H9 (cell line): ENCODE results near the gene LHPP. TPM values are rescaled to one million over a fixed set of nuclear protein-coding genes. Genes with fewer than 3 reads are reported as not detected.
A peak's percentile ranks its signal among the peaks of the same experiment; 100 is the strongest.

ENCODE experiments used
- DNase-seq: peaks from one replicate; pipeline ENCODE4 v3.0.0-alpha.2; 2017
- H2AFZ ChIP-seq: one replicate; pipeline ENCODE4 v1.6.1; 2013; ENCODE audit warnings: mild to moderate bottlenecking, low read length, control low read depth, moderate library complexity
- H2AK5ac ChIP-seq: 2 replicates; pipeline ENCODE4 v1.6.1; 2013; ENCODE audit warnings: low read length, control low read depth, mixed read lengths; ENCODE audit not compliant: insufficient read length
- H2BK120ac ChIP-seq: one replicate; pipeline ENCODE4 v1.6.1; 2013; ENCODE audit warnings: low read depth, mild to moderate bottlenecking, low read length, control low read depth, inconsistent platforms; ENCODE audit not compliant: poor library complexity, severe bottlenecking
- H2BK12ac ChIP-seq: 2 replicates; pipeline ENCODE4 v1.6.1; 2013; ENCODE audit warnings: low read length, control low read depth, mixed read lengths, low read depth; ENCODE audit not compliant: insufficient read length
- H2BK15ac ChIP-seq: 2 replicates; pipeline ENCODE4 v1.6.1; 2013; ENCODE audit warnings: low read depth, low read length, control low read depth
- H2BK20ac ChIP-seq: one replicate; pipeline ENCODE4 v1.6.1; 2013; ENCODE audit warnings: low read depth, mild to moderate bottlenecking, low read length, control low read depth, inconsistent platforms; ENCODE audit not compliant: poor library complexity, severe bottlenecking
- H2BK5ac ChIP-seq: 2 replicates; pipeline ENCODE4 v1.6.1; 2013; ENCODE audit warnings: low read length, control low read depth, mixed read lengths; ENCODE audit not compliant: insufficient read length
- H3K14ac ChIP-seq: 2 replicates; pipeline ENCODE4 v1.6.1; 2013; ENCODE audit warnings: low read length, control low read depth; ENCODE audit not compliant: insufficient read depth
- H3K18ac ChIP-seq: 2 replicates; pipeline ENCODE4 v1.6.1; 2013; ENCODE audit warnings: low read depth, mild to moderate bottlenecking, mixed read lengths, low read length, control low read depth; ENCODE audit not compliant: insufficient read length
- H3K23ac ChIP-seq: 2 replicates; pipeline ENCODE4 v1.6.1; 2013; ENCODE audit warnings: low read length, control low read depth, mixed read lengths, low read depth; ENCODE audit not compliant: insufficient read length
- H3K23me2 ChIP-seq: 2 replicates; pipeline ENCODE4 v1.6.1; 2013; ENCODE audit warnings: low read depth, mild to moderate bottlenecking, mixed read lengths, low read length, control low read depth; ENCODE audit not compliant: insufficient read length, poor library complexity, severe bottlenecking
- H3K27ac ChIP-seq: 2 replicates; pipeline ENCODE4 v1.5.1; 2013; ENCODE audit warnings: low read length, control low read depth, mixed read lengths, low read depth; ENCODE audit not compliant: insufficient read length
- H3K27me3 ChIP-seq: 2 replicates; pipeline ENCODE4 v1.6.1; 2013; ENCODE audit warnings: low read length, control low read depth, inconsistent platforms; ENCODE audit not compliant: insufficient read depth
- H3K4ac ChIP-seq: 2 replicates; pipeline ENCODE4 v1.6.1; 2013; ENCODE audit warnings: low read depth, mild to moderate bottlenecking, control low read depth, inconsistent platforms, low read length, moderate library complexity
- H3K4me1 ChIP-seq: 2 replicates; pipeline ENCODE4 v1.6.1; 2013; ENCODE audit warnings: low read length, control low read depth, inconsistent platforms; ENCODE audit not compliant: insufficient read depth
- H3K4me2 ChIP-seq: 2 replicates; pipeline ENCODE4 v1.6.1; 2013; ENCODE audit warnings: low read length, control low read depth, mixed read lengths; ENCODE audit not compliant: insufficient read length, insufficient read depth
- H3K56ac ChIP-seq: 2 replicates; pipeline ENCODE4 v1.6.1; 2013; ENCODE audit warnings: low read depth, mild to moderate bottlenecking, mixed read lengths, low read length, control low read depth; ENCODE audit not compliant: insufficient read length
- H3K79me1 ChIP-seq: 2 replicates; pipeline ENCODE4 v1.6.1; 2013; ENCODE audit warnings: low read depth, mild to moderate bottlenecking, moderate library complexity, low read length, control low read depth, inconsistent platforms; ENCODE audit not compliant: insufficient read depth, poor library complexity, severe bottlenecking
- H3K79me2 ChIP-seq: 2 replicates; pipeline ENCODE4 v1.6.1; 2013; ENCODE audit warnings: low read length, control low read depth, inconsistent platforms; ENCODE audit not compliant: insufficient read depth
- H3K9ac ChIP-seq: 2 replicates; pipeline ENCODE4 v1.6.1; 2013; ENCODE audit warnings: low read length, control low read depth, mixed read lengths; ENCODE audit not compliant: insufficient read length; ENCODE audit errors: extremely low read depth
- H3K9me3 ChIP-seq: one replicate; pipeline ENCODE4 v1.6.1; 2013; ENCODE audit warnings: low read depth, low read length, inconsistent platforms; ENCODE audit not compliant: control insufficient read depth
- H3T11ph ChIP-seq: one replicate; pipeline ENCODE4 v1.6.1; 2013; ENCODE audit warnings: mild to moderate bottlenecking, low read length, control low read depth, inconsistent platforms
- H4K20me1 ChIP-seq: one replicate; pipeline ENCODE4 v1.6.1; 2013; ENCODE audit not compliant: control insufficient read depth, insufficient read length, insufficient read depth
- H4K5ac ChIP-seq: 2 replicates; pipeline ENCODE4 v1.6.1; 2013; ENCODE audit warnings: low read depth, mild to moderate bottlenecking, mixed read lengths, low read length, control low read depth; ENCODE audit not compliant: insufficient read length
- H4K8ac ChIP-seq: replicated peaks from 2 replicates; pipeline ENCODE4 v1.6.1; 2013; ENCODE audit warnings: low read length, control low read depth, mixed read lengths, low read depth; ENCODE audit not compliant: insufficient read length
- H4K91ac ChIP-seq: 2 replicates; pipeline ENCODE4 v1.6.1; 2013; ENCODE audit warnings: low read depth, mild to moderate bottlenecking, moderate library complexity, mixed read lengths, low read length, control low read depth; ENCODE audit not compliant: insufficient read length
- H3K27ac Mint-ChIP-seq, 3 experiments: 2 replicates in 2 of 3; 3 replicates in 1 of 3; pipeline ENCODE4 v1.8.0; 2020 to 2021; ENCODE audit warnings: mixed read lengths in 3 of 3, mild to moderate bottlenecking in 1 of 3, moderate library complexity in 1 of 3
- H3K27me3 Mint-ChIP-seq: 2 replicates; pipeline ENCODE4 v1.8.0; 2021; ENCODE audit warnings: low read depth, mild to moderate bottlenecking, moderate library complexity, mixed read lengths
- H3K36me3 Mint-ChIP-seq, 3 experiments: 2 replicates in 2 of 3; 3 replicates in 1 of 3; pipeline ENCODE4 v1.8.0; 2020 to 2021; ENCODE audit warnings: low read depth in 3 of 3, mixed read lengths in 3 of 3; ENCODE audit not compliant: insufficient read depth in 1 of 3
- H3K4me1 Mint-ChIP-seq, 2 experiments: 2 replicates each; pipeline ENCODE4 v1.8.0; 2020; ENCODE audit warnings: mixed read lengths in 2 of 2
- H3K4me3 Mint-ChIP-seq, 2 experiments: 2 replicates in 1 of 2; 3 replicates in 1 of 2; pipeline ENCODE4 v1.8.0; 2020 to 2021; ENCODE audit warnings: mild to moderate bottlenecking in 2 of 2, mixed read lengths in 2 of 2, moderate library complexity in 1 of 2
- H3K9me3 Mint-ChIP-seq, 2 experiments: 2 replicates in 1 of 2; 3 replicates in 1 of 2; pipeline ENCODE4 v1.8.0; 2020; ENCODE audit warnings: mild to moderate bottlenecking in 2 of 2, mixed read lengths in 2 of 2, moderate library complexity in 1 of 2
- CTCF ChIP-seq: fragments of 200-600 bp; sonication (generic); conservative IDR thresholded peaks from 3 replicates; pipeline ENCODE4 v1.8.0; 2021; ENCODE audit warnings: antibody characterized with exemption, mild to moderate bottlenecking
- WGBS: extraction: QIAGEN DNeasy Blood & Tissue Kit; methylation state at CpG from one replicate; pipeline ENCODE4 v1.1.7; 2013; ENCODE audit warnings: missing lambda C conversion rate, low lambda C conversion rate, mixed read lengths; ENCODE audit not compliant: insufficient read length; ENCODE audit errors: extremely low coverage; 5-methylcytosine and 5-hydroxymethylcytosine counted together
- total RNA-seq: library from RNA; stranded (reverse); gene quantifications from 2 replicates; pipeline ENCODE4 v1.2.1, GENCODE V29; 2021

The LHPP gene
- total RNA-seq, 1 experiment from 2014 or later, result 29.6 TPM

DNA sequence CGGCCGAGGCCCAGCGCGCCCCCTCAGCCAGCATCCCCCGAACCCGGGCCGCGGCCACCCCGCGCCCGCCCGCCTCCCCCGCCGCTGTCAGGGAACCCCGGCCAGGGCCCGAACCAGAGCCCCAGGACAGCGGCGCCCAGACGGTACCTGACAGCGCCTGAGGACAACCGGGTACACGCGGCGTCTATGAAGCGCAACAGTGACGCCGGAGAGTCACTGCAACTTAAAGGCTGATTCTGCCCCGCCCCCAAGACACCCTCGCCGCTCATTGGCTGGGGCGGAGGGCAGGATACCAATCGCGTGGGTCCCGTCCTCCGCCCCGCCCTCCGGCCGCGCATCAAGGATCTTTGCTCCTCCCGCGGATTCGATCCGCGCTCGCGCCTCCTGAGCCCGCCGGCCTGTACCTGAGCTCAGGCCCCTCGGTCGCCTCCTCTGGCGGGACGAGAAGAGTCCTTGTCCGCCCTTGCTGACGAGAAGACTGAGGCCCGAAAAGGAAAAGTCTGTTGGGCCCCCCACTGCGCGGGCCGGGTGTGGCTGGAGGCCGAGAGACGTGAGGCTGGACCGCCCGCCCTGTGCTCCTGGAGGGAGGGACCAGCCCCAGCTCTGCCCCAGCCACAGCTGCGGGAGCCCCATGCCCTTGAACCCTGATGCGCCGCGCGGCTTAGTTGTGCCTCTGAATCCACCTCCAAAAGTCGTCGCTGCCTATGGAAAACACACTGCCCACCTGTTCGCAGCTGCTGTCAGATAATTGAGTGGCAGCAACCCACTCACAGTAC is 42.7 kb upstream of the LHPP start, which contains the start of gene OAT:
TSS of gene OAT (minus strand) at position 198 of the 776 bp plus-strand sequence. CDS start 6,752 bp downstream, outside the sequence.
- Histone ChIP-seq H4K91ac (no peak within 1 kb of the TSS), H3K4ac (no peak within 1 kb of the TSS), H2BK5ac (no peak within 1 kb of the TSS), H2AFZ (no peak within 1 kb of the TSS), H4K20me1 (no peaks in the 10 kb centered on the region), H3K27me3 (no peaks in the 10 kb centered on the region; the same call in 1 of the 2 replicates), H3K56ac (no peak within 1 kb of the TSS), H2BK15ac (no peak within 1 kb of the TSS), H3K79me2 (no peaks in the 10 kb centered on the region; the same call in 1 of the 2 replicates), H3K4me2 (peak within 1 kb of the TSS; percentile 82), H3T11ph (no peak within 1 kb of the TSS), H3K9ac (peak within 1 kb of the TSS; percentile 15), H3K4me1 (peaks cover 4% of the 10 kb centered on the region; the same call in 1 of the 2 replicates), H2BK20ac (no peak within 1 kb of the TSS), H3K23ac (no peak within 1 kb of the TSS), H2BK120ac (no peak within 1 kb of the TSS), H4K5ac (no peak within 1 kb of the TSS), H3K14ac (no peak within 1 kb of the TSS), H4K8ac (no peak within 1 kb of the TSS), H3K27ac (no peak within 1 kb of the TSS), H2AK5ac (no peak within 1 kb of the TSS), H3K18ac (no peak within 1 kb of the TSS), H3K9me3 (no peaks in the 10 kb centered on the region), H2BK12ac (no peak within 1 kb of the TSS), H3K79me1 (no peaks in the 10 kb centered on the region), H3K23me2 (peaks cover 9% of the 10 kb centered on the region)
- peak; percentile 61 for TF ChIP-seq CTCF
- DNase-seq, result peak; percentile 99
- WGBS, result no CpG with 5 or more reads among the region's 70 CpGs
- Mint-ChIP-seq H3K27me3 (peaks cover 35% of the 10 kb centered on the region), H3K27ac (peak within 1 kb of the TSS in 2 of 3 experiments; percentile 62 to 76; a peak in 2 of 7 replicates), H3K36me3 (no peaks in the 10 kb centered on the region), H3K4me1 (peaks cover 28 to 36% of the 10 kb centered on the region in 2 experiments), H3K4me3 (peak within 1 kb of the TSS; percentile 78 to 92), H3K9me3 (no peaks in the 10 kb centered on the region)
